IMR-90 (cell line): ENCODE measurements around the gene DGKH. TPM values are rescaled to one million over a fixed set of nuclear protein-coding genes. Genes with fewer than 3 reads are reported as not detected.

ENCODE experiments used
- ATAC-seq: fragments of 200-7000 bp; cut with Tn5 transposase; 2 replicates; pipeline ENCODE4 v1.9.1; 2020; ENCODE audit warnings: low read depth, mild to moderate bottlenecking, moderate library complexity
- BruUV-seq: library from RNA; stranded (reverse); fragments of 400-500 nt; replicated peaks from 2 replicates; lab custom pipeline; 2021; lab: Mats Ljungman, UMichigan
- CTCF ChIA-PET: fragments of 300-600 bp; formaldehyde crosslinking; extraction: SDS; loops from one replicate; lab custom pipeline; 2021; ENCODE audit warnings: antibody characterized with exemption; lab: Yijun Ruan, JAX
- POLR2A ChIA-PET: fragments of 300-600 bp; sonication (Branson Sonifier 250); formaldehyde crosslinking; loops from one replicate; lab custom pipeline; 2022; ENCODE audit warnings: antibody characterized with exemption; ENCODE audit not compliant: unreplicated experiment; lab: Charles Lee
- DNase-seq: peaks from one replicate; pipeline ENCODE4 v3.0.0; 2013
- H2AFZ ChIP-seq: replicated peaks from 2 replicates; pipeline ENCODE3; 2013; ENCODE audit warnings: low read length, mild to moderate bottlenecking; ENCODE audit not compliant: poor library complexity
- H2AK5ac ChIP-seq: 2 replicates; pipeline ENCODE4 v1.6.1; 2013; ENCODE audit warnings: low read depth, low read length, inconsistent platforms
- H2AK9ac ChIP-seq: replicated peaks from 2 replicates; pipeline ENCODE3; 2013; ENCODE audit warnings: mild to moderate bottlenecking, low read depth, low read length, moderate library complexity; ENCODE audit not compliant: poor library complexity
- H2BK120ac ChIP-seq: 2 replicates; pipeline ENCODE4 v1.6.1; 2013; ENCODE audit warnings: low read depth, low read length, inconsistent platforms
- H2BK15ac ChIP-seq: 3 replicates; pipeline ENCODE4 v1.6.1; 2013; ENCODE audit warnings: low read depth, low read length, inconsistent platforms
- H2BK20ac ChIP-seq: 2 replicates; pipeline ENCODE4 v1.6.1; 2013; ENCODE audit warnings: low read depth, mild to moderate bottlenecking, inconsistent platforms, low read length, moderate library complexity
- H2BK5ac ChIP-seq: 2 replicates; pipeline ENCODE4 v1.6.1; 2013; ENCODE audit warnings: mild to moderate bottlenecking, low read depth, low read length, inconsistent platforms; ENCODE audit not compliant: poor library complexity, severe bottlenecking
- H3K14ac ChIP-seq: replicated peaks from 2 replicates; pipeline ENCODE4 v1.6.1; 2013; ENCODE audit warnings: low read depth, low read length, inconsistent platforms
- H3K18ac ChIP-seq: 2 replicates; pipeline ENCODE4 v1.6.1; 2013; ENCODE audit warnings: low read depth, low read length, control low read depth
- H3K23ac ChIP-seq: 2 replicates; pipeline ENCODE4 v1.6.1; 2013; ENCODE audit warnings: low read depth, low read length, inconsistent platforms
- H3K27ac ChIP-seq: 2 replicates; pipeline ENCODE4 v1.5.1; 2013; ENCODE audit warnings: mild to moderate bottlenecking, control low read depth, low read length; ENCODE audit not compliant: insufficient read depth
- H3K27me3 ChIP-seq: 2 replicates; pipeline ENCODE4 v1.6.1; 2013; ENCODE audit warnings: low read length; ENCODE audit not compliant: control insufficient read depth, insufficient read depth
- H3K36me3 ChIP-seq: 2 replicates; pipeline ENCODE4 v1.6.1; 2013; ENCODE audit warnings: low read length, mixed read lengths; ENCODE audit not compliant: control insufficient read depth, insufficient read depth
- H3K4ac ChIP-seq: 2 replicates; pipeline ENCODE4 v1.6.1; 2013; ENCODE audit warnings: low read depth, low read length, inconsistent platforms
- H3K4me1 ChIP-seq: 2 replicates; pipeline ENCODE4 v1.6.1; 2013; ENCODE audit warnings: low read length, mixed read lengths; ENCODE audit not compliant: control insufficient read depth, insufficient read depth
- H3K4me2 ChIP-seq: 2 replicates; pipeline ENCODE4 v1.6.1; 2013; ENCODE audit warnings: low read depth, mild to moderate bottlenecking, control low read depth, low read length, moderate library complexity
- H3K4me3 ChIP-seq: 2 replicates; pipeline ENCODE4 v1.5.1; 2013; ENCODE audit warnings: low read depth, mild to moderate bottlenecking, control low read depth, low read length, moderate library complexity; ENCODE audit not compliant: insufficient read depth
- H3K56ac ChIP-seq: 2 replicates; pipeline ENCODE4 v1.6.1; 2013; ENCODE audit warnings: low read length, inconsistent platforms; ENCODE audit not compliant: insufficient read depth; ENCODE audit errors: extremely low read depth
- H3K79me1 ChIP-seq, 2 experiments: 2 replicates each; pipeline ENCODE4 v1.6.1; 2013; ENCODE audit warnings: low read length in 2 of 2, inconsistent platforms in 1 of 2, low read depth in 1 of 2
- H3K9ac ChIP-seq: 2 replicates; pipeline ENCODE4 v1.6.1; 2013; ENCODE audit warnings: low read depth, low read length, control low read depth
- H3K9me1 ChIP-seq: 2 replicates; pipeline ENCODE4 v1.6.1; 2013; ENCODE audit warnings: low read length, inconsistent platforms; ENCODE audit not compliant: insufficient read depth
- H3K9me3 ChIP-seq: 2 replicates; pipeline ENCODE4 v1.6.1; 2013; ENCODE audit warnings: low read length; ENCODE audit not compliant: control insufficient read depth, insufficient read depth
- H4K20me1 ChIP-seq: 2 replicates; pipeline ENCODE4 v1.6.1; 2013; ENCODE audit warnings: low read length, inconsistent platforms; ENCODE audit not compliant: insufficient read depth
- H4K5ac ChIP-seq: 2 replicates; pipeline ENCODE4 v1.6.1; 2013; ENCODE audit warnings: mild to moderate bottlenecking, low read depth, low read length, control low read depth
- H4K8ac ChIP-seq, 2 experiments: 2 replicates each; pipeline ENCODE4 v1.6.1; 2013; ENCODE audit warnings: low read depth in 2 of 2, low read length in 2 of 2, control low read depth in 1 of 2, inconsistent platforms in 1 of 2
- H4K91ac ChIP-seq: 2 replicates; pipeline ENCODE4 v1.6.1; 2013; ENCODE audit warnings: low read depth, low read length, inconsistent platforms; ENCODE audit not compliant: insufficient read depth
- BHLHE40 ChIP-seq: fragments of 150-350 bp; IDR thresholded peaks from 2 replicates; pipeline ENCODE4 v1.6.1; 2016; ENCODE audit warnings: mild to moderate bottlenecking, low read depth, low read length
- CEBPB ChIP-seq: IDR thresholded peaks from 2 replicates; pipeline ENCODE4 v1.6.1; 2012; ENCODE audit warnings: low read depth, low read length, improper control_type of control experiment
- CHD1 ChIP-seq: IDR thresholded peaks from 2 replicates; pipeline ENCODE4 v1.6.1; 2012; ENCODE audit warnings: low read depth, low read length, improper control_type of control experiment
- CTCF ChIP-seq: conservative IDR thresholded peaks from 2 replicates; pipeline ENCODE4 v1.5.1; 2012; ENCODE audit warnings: mild to moderate bottlenecking, low read depth, low read length, improper control_type of control experiment
- ELK1 ChIP-seq: fragments of 150-350 bp; IDR thresholded peaks from 2 replicates; pipeline ENCODE4 v1.6.1; 2016; ENCODE audit warnings: low read depth, mild to moderate bottlenecking, low read length, moderate library complexity, borderline replicate concordance
- FOS ChIP-seq: fragments of 150-350 bp; IDR thresholded peaks from 2 replicates; pipeline ENCODE4 v1.6.1; 2016; ENCODE audit warnings: low read depth, low read length
- MAFK ChIP-seq: IDR thresholded peaks from 2 replicates; pipeline ENCODE4 v1.6.1; 2012; ENCODE audit warnings: low read depth, low read length, improper control_type of control experiment
- MAZ ChIP-seq: IDR thresholded peaks from 2 replicates; pipeline ENCODE4 v1.6.1; 2012; ENCODE audit warnings: low read depth, mild to moderate bottlenecking, low read length, improper control_type of control experiment, moderate library complexity, borderline replicate concordance
- MXI1 ChIP-seq: IDR thresholded peaks from 2 replicates; pipeline ENCODE4 v1.6.1; 2012; ENCODE audit warnings: low read depth, mild to moderate bottlenecking, low read length, moderate library complexity, borderline replicate concordance
- NFE2L2 ChIP-seq: fragments of 150-350 bp; IDR thresholded peaks from 2 replicates; pipeline ENCODE4 v1.6.1; 2016; ENCODE audit warnings: low read depth, mild to moderate bottlenecking, low read length
- POLR2A ChIP-seq: IDR thresholded peaks from 2 replicates; pipeline ENCODE4 v1.6.1; 2012; ENCODE audit warnings: mild to moderate bottlenecking, low read depth, low read length
- RAD21 ChIP-seq: IDR thresholded peaks from 2 replicates; pipeline ENCODE4 v1.6.1; 2012; ENCODE audit warnings: low read length, improper control_type of control experiment
- RCOR1 ChIP-seq: IDR thresholded peaks from 2 replicates; pipeline ENCODE4 v1.6.1; 2012; ENCODE audit warnings: mild to moderate bottlenecking, low read length, improper control_type of control experiment; ENCODE audit not compliant: insufficient replicate concordance
- RFX5 ChIP-seq: IDR thresholded peaks from 2 replicates; pipeline ENCODE4 v1.8.0; 2012; ENCODE audit warnings: low read depth, mild to moderate bottlenecking, low read length, moderate library complexity
- SMC3 ChIP-seq: fragments of 150-350 bp; IDR thresholded peaks from 2 replicates; pipeline ENCODE4 v1.6.1; 2016; ENCODE audit warnings: low read depth, mild to moderate bottlenecking, antibody characterized with exemption, low read length, moderate library complexity
- USF2 ChIP-seq: fragments of 150-350 bp; IDR thresholded peaks from 2 replicates; pipeline ENCODE4 v1.6.1; 2017; ENCODE audit warnings: mild to moderate bottlenecking, antibody characterized with exemption, low read length, low read depth
- WGBS, 2 experiments: methylation state at CpG; one replicate each; pipeline versions ENCODE4 v1.1.5 to v1.1.7; 2013; ENCODE audit warnings: missing lambda C conversion rate in 2 of 2; ENCODE audit not compliant: insufficient read length in 1 of 2; ENCODE audit errors: extremely low coverage in 2 of 2; 5-methylcytosine and 5-hydroxymethylcytosine counted together
- dilution Hi-C: fragments of 300-500 bp; cut with HindIII; formaldehyde crosslinking; loops from one replicate; pipeline ENCODE4 v1.14.3; 2018; ENCODE audit warnings: low sequenced_read_pairs; ENCODE audit not compliant: unreplicated experiment
- in situ Hi-C: fragments of 300-500 bp; cut with MboI; formaldehyde crosslinking; loops from 3 replicates; pipeline ENCODE4 v1.14.3; 2019; ENCODE audit warnings: low sequenced_read_pairs, inconsistent platforms, mixed read lengths
- intact Hi-C: fragments of 100-400 bp; cut with micrococcal nuclease; formaldehyde crosslinking; loops from 2 replicates; pipeline ENCODE4 v1.10.0; 2022
- polyA plus RNA-seq, 3 experiments: library from polyadenylated mRNA; depleted of rRNA; stranded (reverse); fragments of >200 nt; gene quantifications; 2 replicates each; pipeline ENCODE4 v1.2.3, GENCODE V29; 2012; ENCODE audit warnings: low replicate concordance in 1 of 3
- total RNA-seq: library from RNA; depleted of rRNA; stranded (reverse); fragments of >200 nt; gene quantifications from 2 replicates; pipeline ENCODE4 v1.2.3, GENCODE V29; 2012

DGKH gene
- total and polyA plus RNA-seq, 2 of the 4 experiments (the other 2 are of a cell fraction), result 2.0 to 13.4 TPM

GRCh38 chr13:42065414-42065813, 17.0 kb downstream of the DGKH start:
- Histone ChIP-seq H4K5ac (peak overlapping the region; percentile 54; the same call in 1 of the 2 replicates), H2AFZ (no peak overlapping the region), H4K8ac (0 out of 4 replicates have a peak overlapping the region, but pooled peaks of 1 of the 2 experiments have one; percentile 14), H2BK5ac (peak overlapping the region; percentile 56), H3K9me3 (no peaks in the 10 kb centered on the region), H2BK20ac (peak overlapping the region; percentile 87), H3K56ac (no peak overlapping the region), H3K4me1 (peaks cover 13% of the 10 kb centered on the region), H4K91ac (no peak overlapping the region; the same call in 1 of the 2 replicates), H2BK120ac (peak overlapping the region; percentile 62; the same call in 1 of the 2 replicates), H3K9me1 (peaks cover 16% of the 10 kb centered on the region), H3K27me3 (no peaks in the 10 kb centered on the region), H3K36me3 (no peaks in the 10 kb centered on the region), H4K20me1 (no peaks in the 10 kb centered on the region; the same call in 1 of the 2 replicates), H3K4me2 (no peak overlapping the region), H2BK15ac (peak overlapping the region; percentile 88; the same call in 1 of the 3 replicates), H3K79me1 (peaks cover 20 to 42% of the 10 kb centered on the region in 2 experiments; a peak in 3 of 4 replicates), H2AK9ac (peak overlapping the region; percentile 52), H2AK5ac (peak overlapping the region; percentile 56), H3K9ac (no peak overlapping the region), H3K4ac (peak overlapping the region; percentile 47; the same call in 1 of the 2 replicates), H3K14ac (no peak overlapping the region; the same call in 1 of the 2 replicates), H3K27ac (no peak overlapping the region), H3K18ac (peak overlapping the region; percentile 60), H3K4me3 (no peak overlapping the region), H3K23ac (0 out of 2 replicates have a peak overlapping the region, but pooled peaks have one; percentile 63)
- no peak for DNase-seq
- intact Hi-C loops, result no loop called here
- POLR2A ChIA-PET, result no interaction called here
- CTCF ChIA-PET, result interaction anchor here (1.4 kb wide), 1 partner anchor 13 kb away, joined by 3 read pairs; no protein-coding TSS in a partner anchor
- BruUV-seq, result no TSS peak
- ATAC-seq, result no peak
- in situ Hi-C loops, result no loop called here
- 100% methylated on average over 1 of the region's 4 CpGs; no CpG with 5 or more reads in 1 of the 2 experiments for WGBS, 2 experiments
- dilution Hi-C loops, result no loop called here
- TF ChIP-seq CHD1, result no peak
- no peak for TF ChIP-seq CEBPB
- TF ChIP-seq CTCF, result no peak
- no peak for TF ChIP-seq RCOR1
- TF ChIP-seq MAZ, result no peak
- no peak for TF ChIP-seq ELK1
- TF ChIP-seq BHLHE40, result no peak
- TF ChIP-seq RFX5, result no peak
- no peak for TF ChIP-seq NFE2L2
- TF ChIP-seq POLR2A, result no peak
- TF ChIP-seq USF2, result no peak
- TF ChIP-seq FOS, result no peak
- TF ChIP-seq SMC3, result no peak
- TF ChIP-seq MXI1, result no peak
- no peak for TF ChIP-seq RAD21
- no peak for TF ChIP-seq MAFK
